Right lobe of liver (tissue), 6 donors: ENCODE measurements around the gene CNTRL. TPM values are rescaled to one million over a fixed set of nuclear protein-coding genes. Genes with fewer than 3 reads are reported as not detected.

Experiments used
- ATAC-seq, 4 donors: fragments of 200-7000 bp; cut with Tn5 transposase; one replicate each; pipeline ENCODE4 v1.9.1; 2020; ENCODE audit warnings: mild to moderate bottlenecking in 4 of 4, moderate library complexity in 4 of 4
- DNase-seq, 3 donors: peaks; one replicate each; pipeline ENCODE4 v3.0.0-alpha.2; 2020
- H3K27ac ChIP-seq, 3 donors: fragments of 200-600 bp; one replicate each; pipeline ENCODE4 v1.8.0; 2022
- H3K27me3 ChIP-seq, 2 donors: fragments of 200-600 bp; one replicate each; pipeline ENCODE4 v1.8.0; 2022
- H3K36me3 ChIP-seq, 4 donors: fragments of 200-600 bp; sonication (generic) in 1 of 4; one replicate each; pipeline versions ENCODE4 v1.5.1 to v1.8.0; 2017 to 2022; ENCODE audit warnings: control low read depth in 1 of 4
- H3K4me1 ChIP-seq, 4 donors: fragments of 200-600 bp; sonication (generic) in 1 of 4; one replicate each; pipeline versions ENCODE4 v1.5.1 to v1.8.0; 2017 to 2022; ENCODE audit warnings: control low read depth in 1 of 4
- H3K4me3 ChIP-seq, 3 donors: fragments of 200-600 bp; one replicate each; pipeline ENCODE4 v1.8.0; 2022
- H3K9me3 ChIP-seq, 4 donors: fragments of 200-600 bp; sonication (generic) in 1 of 4; one replicate each; pipeline versions ENCODE4 v1.5.1 to v1.8.0; 2017 to 2022; ENCODE audit warnings: control low read depth in 1 of 4
- POLR2A ChIP-seq: fragments of 450-650 bp; IDR thresholded peaks from one replicate; pipeline ENCODE4 v1.6.1; 2017; ENCODE audit warnings: antibody characterized with exemption, mild to moderate bottlenecking
- WGBS: methylation state at CpG from one replicate; pipeline ENCODE4 v1.1.6; 2018; ENCODE audit warnings: low coverage, low lambda C conversion rate; ENCODE audit not compliant: insufficient coverage; ENCODE audit errors: missing lambda C conversion rate; 5-methylcytosine and 5-hydroxymethylcytosine counted together
- intact Hi-C, 2 donors: fragments of 100-400 bp; cut with DNase I; formaldehyde crosslinking; loops; one replicate each; pipeline versions ENCODE4 v1.11.2 to v1.14.1; 2022
- total RNA-seq, 6 experiments: library from RNA; depleted of rRNA in 2 of 6; stranded (reverse); fragments of >200 nt in 2 of 6; fragmentation: NEBNext Ultra II Directional in 3 of 6; extraction: Animal tissue kit (Norgen Biotek cat#: 25700) in 3 of 6; gene quantifications; one replicate each; pipeline versions ENCODE4 v1.1.0 to v1.2.4, GENCODE V29; 2016 to 2023
- TF ChIP-seq, protein P1 (sequence below), 4 donors: fragments of 200-600 bp in 3 of 4; fragments of 450-650 bp in 1 of 4; IDR thresholded peaks; one replicate each; pipeline versions ENCODE4 v1.5.1 to v1.8.0; 2016 to 2022; ENCODE audit warnings: antibody characterized with exemption in 4 of 4, mild to moderate bottlenecking in 2 of 4
- donor health status: DM: no; HTN: yes; CAD: no.
- donor health status: DM: no; HTN: no; CAD: no.
- donor health status: DM: no; HTN: no; CAD: no.
- donor health status: DM: no; HTN: yes; CAD: no.
- donor health status: DM: no; HTN: yes; CAD: no.

CNTRL gene
- total RNA-seq, 6 experiments from 2014 or later = 2.8 to 5.6 (median 4.2) TPM

DNA sequence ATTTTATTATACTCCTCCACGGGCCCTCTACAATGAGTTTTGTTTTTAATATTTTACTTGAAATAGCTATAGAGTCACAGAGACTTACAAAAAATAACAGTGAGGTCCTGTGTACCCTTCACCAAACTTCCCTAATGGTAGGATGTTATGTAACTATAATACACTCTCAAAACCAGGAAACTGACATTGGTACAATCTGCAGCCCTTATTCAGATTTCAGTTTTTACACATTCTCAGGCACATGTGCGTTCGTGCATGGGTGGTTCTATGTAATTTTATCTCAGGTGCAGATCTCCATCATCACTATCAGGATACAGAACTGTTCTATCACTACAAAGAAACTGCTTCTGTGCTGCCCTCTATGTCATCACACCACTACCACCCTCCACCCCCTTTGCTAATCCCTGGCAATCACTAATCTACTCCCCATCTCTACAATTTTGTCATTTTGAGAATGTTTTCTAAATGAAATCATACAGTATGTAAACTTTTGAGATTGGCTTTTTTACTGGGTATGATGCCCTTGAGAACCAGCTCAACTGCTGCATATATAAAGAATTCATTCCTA lies 110.5 kb downstream of the CNTRL start:
- 61% methylated on average over 3 of the region's 3 CpGs for WGBS
- intact Hi-C loops = no loop called here
- Histone ChIP-seq H3K36me3 (peaks cover 0 to 7% (median 4%) of the 10 kb centered on the region in 4 donors), H3K27ac (peak overlapping the region in 1 of 3 donors; percentile 85), H3K4me1 (peaks cover 0 to 84% (median 35%) of the 10 kb centered on the region in 4 donors), H3K27me3 (no peaks in the 10 kb centered on the region), H3K4me3 (no peak overlapping the region), H3K9me3 (no peaks in the 10 kb centered on the region)
- TF ChIP-seq, protein P1, sequence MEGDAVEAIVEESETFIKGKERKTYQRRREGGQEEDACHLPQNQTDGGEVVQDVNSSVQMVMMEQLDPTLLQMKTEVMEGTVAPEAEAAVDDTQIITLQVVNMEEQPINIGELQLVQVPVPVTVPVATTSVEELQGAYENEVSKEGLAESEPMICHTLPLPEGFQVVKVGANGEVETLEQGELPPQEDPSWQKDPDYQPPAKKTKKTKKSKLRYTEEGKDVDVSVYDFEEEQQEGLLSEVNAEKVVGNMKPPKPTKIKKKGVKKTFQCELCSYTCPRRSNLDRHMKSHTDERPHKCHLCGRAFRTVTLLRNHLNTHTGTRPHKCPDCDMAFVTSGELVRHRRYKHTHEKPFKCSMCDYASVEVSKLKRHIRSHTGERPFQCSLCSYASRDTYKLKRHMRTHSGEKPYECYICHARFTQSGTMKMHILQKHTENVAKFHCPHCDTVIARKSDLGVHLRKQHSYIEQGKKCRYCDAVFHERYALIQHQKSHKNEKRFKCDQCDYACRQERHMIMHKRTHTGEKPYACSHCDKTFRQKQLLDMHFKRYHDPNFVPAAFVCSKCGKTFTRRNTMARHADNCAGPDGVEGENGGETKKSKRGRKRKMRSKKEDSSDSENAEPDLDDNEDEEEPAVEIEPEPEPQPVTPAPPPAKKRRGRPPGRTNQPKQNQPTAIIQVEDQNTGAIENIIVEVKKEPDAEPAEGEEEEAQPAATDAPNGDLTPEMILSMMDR (IDR thresholded peaks at IDR 0.05) = no peak
- no peak for TF ChIP-seq POLR2A
- ATAC-seq = no peak
- no peak for DNase-seq

DNA sequence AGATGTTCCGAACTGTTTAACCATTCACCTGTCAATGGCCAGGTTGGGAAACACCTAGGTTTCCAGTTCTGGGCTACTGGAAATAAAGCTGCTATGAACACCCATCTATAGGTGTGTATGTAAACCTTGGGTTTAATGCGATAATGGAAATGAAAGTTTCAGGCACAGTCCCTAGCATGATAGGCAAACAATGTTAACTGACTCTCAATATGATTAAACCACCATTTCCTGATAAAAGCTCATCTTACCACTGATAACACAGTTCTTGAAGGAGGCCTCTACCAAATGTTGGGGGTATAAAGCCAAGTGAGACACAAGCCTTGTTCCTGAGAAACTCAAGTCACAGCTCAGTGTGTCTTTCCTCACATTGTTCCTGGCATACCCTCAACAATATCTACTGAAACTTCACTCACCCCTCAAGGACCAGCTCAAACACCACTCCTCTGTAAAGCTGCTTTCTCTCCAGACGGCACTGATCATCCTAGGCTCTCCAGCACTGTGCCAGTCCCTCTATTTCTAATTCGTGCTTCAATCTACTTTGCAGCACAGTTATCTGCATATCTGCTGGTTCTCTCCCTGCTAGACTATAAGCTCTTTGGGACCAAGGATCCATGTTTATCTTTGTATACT lies 111.1 kb downstream of the CNTRL start:
- Histone ChIP-seq H3K4me3 (no peak overlapping the region), H3K4me1 (peaks cover 0 to 81% (median 31%) of the 10 kb centered on the region in 4 donors), H3K36me3 (peaks cover 0 to 6% (median 3%) of the 10 kb centered on the region in 4 donors), H3K27me3 (no peaks in the 10 kb centered on the region), H3K27ac (no peak overlapping the region), H3K9me3 (no peaks in the 10 kb centered on the region)
- ATAC-seq (no peak), DNase-seq (no peak)
- TF ChIP-seq, protein P1 (IDR thresholded peaks at IDR 0.05) = no peak
- no peak for TF ChIP-seq POLR2A
- WGBS = 79% methylated on average over 3 of the region's 4 CpGs
- intact Hi-C loops = no loop called here

DNA sequence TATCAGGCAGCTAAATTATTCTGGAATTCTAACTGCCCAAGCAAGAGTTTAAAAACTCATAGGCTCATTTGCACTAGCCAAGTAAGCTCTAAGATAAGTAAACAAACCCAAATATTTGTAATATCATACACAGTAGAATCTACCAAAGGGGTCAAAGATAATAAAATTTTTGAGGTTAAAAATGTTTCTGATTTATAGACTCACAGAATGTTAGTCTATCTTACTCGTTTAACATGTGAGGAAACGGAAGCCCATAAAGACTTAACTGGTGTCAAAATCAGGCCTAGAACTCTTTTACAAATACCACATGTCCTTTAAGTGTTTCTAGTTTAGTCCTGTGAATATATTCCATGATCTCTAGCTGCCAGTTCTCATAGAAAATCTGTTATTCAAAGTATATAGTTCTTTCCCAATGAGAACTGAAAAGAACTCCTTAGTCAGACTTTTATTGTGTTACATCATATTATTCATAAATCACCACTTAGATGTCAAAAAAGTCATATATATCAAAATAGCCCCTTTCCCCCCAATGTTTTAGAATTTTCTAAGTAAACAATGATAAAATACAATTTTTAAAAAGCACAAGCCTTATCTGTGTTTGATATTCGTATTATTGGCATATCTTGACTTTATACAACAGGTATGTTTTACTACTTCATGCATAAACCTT lies 113.0 kb downstream of the CNTRL start:
- H3K9me3 ChIP-seq = no peaks in the 10 kb centered on the region
- no peaks in the 10 kb centered on the region for H3K27me3 ChIP-seq
- DNase-seq (no peak), ATAC-seq (no peak)
- peaks cover 0 to 81% (median 23%) of the 10 kb centered on the region in 4 donors for H3K4me1 ChIP-seq
- H3K27ac ChIP-seq = peak overlapping the region in 1 of 3 donors; percentile 20
- 50% methylated on average over 3 of the region's 3 CpGs for WGBS
- no peak overlapping the region for H3K4me3 ChIP-seq
- intact Hi-C loops = no loop called here
- TF ChIP-seq, protein P1 (IDR thresholded peaks at IDR 0.05) = no peak
- no peak for TF ChIP-seq POLR2A
- H3K36me3 ChIP-seq = peaks cover 0 to 6% (median 0%) of the 10 kb centered on the region in 4 donors

DNA sequence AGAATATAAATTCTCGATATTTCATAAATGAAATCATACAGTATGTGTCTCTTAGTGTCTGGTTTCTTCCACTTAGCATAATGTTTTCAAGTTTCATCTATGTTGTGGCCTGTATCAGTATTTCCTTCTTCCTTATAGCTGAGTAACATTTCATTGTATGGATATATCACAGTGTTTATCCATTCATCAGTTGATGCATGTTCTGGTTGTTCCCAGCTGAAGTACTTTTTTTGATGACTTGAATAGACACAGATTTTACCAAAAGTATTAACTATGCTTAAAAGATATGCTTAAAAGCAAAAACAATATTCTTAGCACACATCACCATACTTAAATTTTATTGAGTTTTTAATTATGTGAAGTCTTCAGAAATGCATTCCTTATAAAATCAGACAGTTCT lies 114.3 kb downstream of the CNTRL start:
- intact Hi-C loops = no loop called here
- Histone ChIP-seq H3K4me1 (peaks cover 0 to 80% (median 14%) of the 10 kb centered on the region in 4 donors), H3K27me3 (no peaks in the 10 kb centered on the region), H3K36me3 (peaks cover 0 to 6% (median 0%) of the 10 kb centered on the region in 4 donors), H3K27ac (no peak overlapping the region), H3K4me3 (no peak overlapping the region), H3K9me3 (no peaks in the 10 kb centered on the region)
- no peak for ATAC-seq
- WGBS = 100% methylated on average over 1 of the region's 1 CpG
- no peak for DNase-seq
- TF ChIP-seq, protein P1 (IDR thresholded peaks at IDR 0.05) = no peak
- no peak for TF ChIP-seq POLR2A
